ENCODE results near the gene CDC37L1.

GRCh38 chr9:4678679-4679267, 596 bp upstream of the CDC37L1 start:
- TF ChIP-seq TBL1XR1 (IDR thresholded peaks at IDR 0.05; ENCODE audit: low read length in 2 of 2), result no peak
- TF ChIP-seq ZNF77 (CRISPR knock-in tag; IDR thresholded peaks at IDR 0.05), result no peak
- no peak for TF ChIP-seq FOXM1 (IDR thresholded peaks at IDR 0.05; ENCODE audit: low read depth)
- no peak for TF ChIP-seq FOXM1 (CRISPR knock-in tag; IDR thresholded peaks at IDR 0.05; ENCODE audit: low read depth)
- TF ChIP-seq ELF1 (tag; IDR thresholded peaks at IDR 0.05), result no peak
- TF ChIP-seq CTCF (IDR thresholded peaks at IDR 0.05 in 2 of 3, conservative IDR thresholded peaks at IDR 0.05 in 1 of 3; ENCODE audit: insufficient read depth in 2 of 3, low read depth in 1 of 3, low read length in 3 of 3), result no peak
- TF ChIP-seq, protein P1, sequence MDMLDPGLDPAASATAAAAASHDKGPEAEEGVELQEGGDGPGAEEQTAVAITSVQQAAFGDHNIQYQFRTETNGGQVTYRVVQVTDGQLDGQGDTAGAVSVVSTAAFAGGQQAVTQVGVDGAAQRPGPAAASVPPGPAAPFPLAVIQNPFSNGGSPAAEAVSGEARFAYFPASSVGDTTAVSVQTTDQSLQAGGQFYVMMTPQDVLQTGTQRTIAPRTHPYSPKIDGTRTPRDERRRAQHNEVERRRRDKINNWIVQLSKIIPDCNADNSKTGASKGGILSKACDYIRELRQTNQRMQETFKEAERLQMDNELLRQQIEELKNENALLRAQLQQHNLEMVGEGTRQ (CRISPR knock-in tag; IDR thresholded peaks at IDR 0.05), result no peak
- TF ChIP-seq, protein P2, sequence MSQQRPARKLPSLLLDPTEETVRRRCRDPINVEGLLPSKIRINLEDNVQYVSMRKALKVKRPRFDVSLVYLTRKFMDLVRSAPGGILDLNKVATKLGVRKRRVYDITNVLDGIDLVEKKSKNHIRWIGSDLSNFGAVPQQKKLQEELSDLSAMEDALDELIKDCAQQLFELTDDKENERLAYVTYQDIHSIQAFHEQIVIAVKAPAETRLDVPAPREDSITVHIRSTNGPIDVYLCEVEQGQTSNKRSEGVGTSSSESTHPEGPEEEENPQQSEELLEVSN (IDR thresholded peaks at IDR 0.05; ENCODE audit: borderline replicate concordance in 1 of 2, extremely low read depth in 1 of 2, insufficient read depth in 1 of 2, insufficient read length in 1 of 2, low read depth in 1 of 2, low read length in 1 of 2, poor library complexity in 1 of 2, severe bottlenecking in 1 of 2), result no peak
- TF ChIP-seq PTRF (tag; IDR thresholded peaks at IDR 0.05), result no peak
- no peak for TF ChIP-seq SP1 (CRISPR knock-in tag; IDR thresholded peaks at IDR 0.05)
- TF ChIP-seq, protein P3, sequence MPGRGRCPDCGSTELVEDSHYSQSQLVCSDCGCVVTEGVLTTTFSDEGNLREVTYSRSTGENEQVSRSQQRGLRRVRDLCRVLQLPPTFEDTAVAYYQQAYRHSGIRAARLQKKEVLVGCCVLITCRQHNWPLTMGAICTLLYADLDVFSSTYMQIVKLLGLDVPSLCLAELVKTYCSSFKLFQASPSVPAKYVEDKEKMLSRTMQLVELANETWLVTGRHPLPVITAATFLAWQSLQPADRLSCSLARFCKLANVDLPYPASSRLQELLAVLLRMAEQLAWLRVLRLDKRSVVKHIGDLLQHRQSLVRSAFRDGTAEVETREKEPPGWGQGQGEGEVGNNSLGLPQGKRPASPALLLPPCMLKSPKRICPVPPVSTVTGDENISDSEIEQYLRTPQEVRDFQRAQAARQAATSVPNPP (IDR thresholded peaks at IDR 0.05; ENCODE audit: borderline replicate concordance, insufficient read depth, insufficient read length), result no peak
- TF ChIP-seq HNRNPLL (IDR thresholded peaks at IDR 0.05; ENCODE audit: low read depth, low read length, poor library complexity, severe bottlenecking), result no peak
- TF ChIP-seq YBX1 (IDR thresholded peaks at IDR 0.05), result no peak
- TF ChIP-seq ETV5 (CRISPR knock-in tag; IDR thresholded peaks at IDR 0.05; ENCODE audit: low read depth), result no peak
- no peak for TF ChIP-seq LEF1 (IDR thresholded peaks at IDR 0.05)
